Measurements from ENCODE around the gene MCTP2. TPM values are rescaled to one million over a fixed set of nuclear protein-coding genes. Genes with fewer than 3 reads are reported as not detected.

The MCTP2 gene
- total and polyA plus RNA-seq, 9 of the 15 experiments (the other 6 are each of a cell fraction or from before 2014, with no cell fraction given): 0.07 TPM; not detected in 8

- intact Hi-C loops (cut with micrococcal nuclease): no loop called here
- no peak overlapping the region for H3K4me2 ChIP-seq (ENCODE audit: insufficient read depth, low read length)
- no peaks in the 10 kb centered on the region for H3K9me1 ChIP-seq (ENCODE audit: control insufficient read depth, insufficient read depth, low read length)
- in situ Hi-C loops (cut with MboI): no loop called here
- ChIA-PET POLR2A (no interaction called here), CTCF (ENCODE audit: low intra/inter-chr PET ratio) (no interaction called here)
- no peak for ATAC-seq
- no TSS peak for BruUV-seq (replicated peaks)
- FAIRE-seq: no peak
- no peak overlapping the region for H3K9ac ChIP-seq (ENCODE audit: insufficient read depth in 1 of 2, low read depth in 2 of 2, low read length in 2 of 2)
- H3K79me2 ChIP-seq (ENCODE audit: control insufficient read depth, insufficient read depth, low read length): no peaks in the 10 kb centered on the region
- no peaks in the 10 kb centered on the region for H4K20me1 ChIP-seq (replicated peaks; ENCODE audit: control insufficient read depth, insufficient read depth, low read length)
- 0% methylated on average over 1 of the region's 1 CpG for WGBS (ENCODE audit: insufficient coverage, low coverage, missing lambda C conversion rate)
- H3K36me3 ChIP-seq (ENCODE audit: control insufficient read depth, insufficient read depth, low read length): no peaks in the 10 kb centered on the region
- no peak overlapping the region for H3K4me3 ChIP-seq
- TF ChIP-seq OTX1 (CRISPR knock-in tag; IDR thresholded peaks at IDR 0.05) (no peak), NCOR1 (IDR thresholded peaks at IDR 0.05) (no peak), NR2C1 (IDR thresholded peaks at IDR 0.05) (no peak), NR2C1 (tag; IDR thresholded peaks at IDR 0.05) (no peak), SMAD1 (IDR thresholded peaks at IDR 0.05; ENCODE audit: low read depth, low read length, partially characterized antibody) (no peak), NFIC (IDR thresholded peaks at IDR 0.05) (no peak), RBM39 (optimal IDR thresholded peaks at IDR 0.05; ENCODE audit: low read depth, low read length) (no peak), POLR2AphosphoS2 (IDR thresholded peaks at IDR 0.05; ENCODE audit: low read length) (no peak), RUNX1 (IDR thresholded peaks at IDR 0.05; ENCODE audit: low read depth) (no peak), AFF1 (IDR thresholded peaks at IDR 0.05; ENCODE audit: low read depth in 1 of 2, partially characterized antibody in 2 of 2) (no peak), SAP30 (IDR thresholded peaks at IDR 0.05; ENCODE audit: borderline replicate concordance, insufficient read depth, low read depth, low read length, poor library complexity, severe bottlenecking) (no peak)
- no peaks in the 10 kb centered on the region for H3K9me3 ChIP-seq (replicated peaks; ENCODE audit: control insufficient read depth, insufficient read depth, low read depth, low read length)
- no peak overlapping the region for H2AFZ ChIP-seq (ENCODE audit: low read depth, low read length)
- no peak for DNase-seq (ENCODE audit: extremely low read depth in 1 of 4, low spot score in 3 of 4)
- no peak overlapping the region for H3K27ac ChIP-seq (ENCODE audit: extremely low read depth, low read depth, low read length)
- H3K27me3 ChIP-seq (ENCODE audit: control insufficient read depth in 2 of 2, insufficient read depth in 2 of 2, low read length in 2 of 2): no peaks in the 10 kb centered on the region
- H3K4me1 ChIP-seq (replicated peaks in 1 of 2; ENCODE audit: control insufficient read depth in 2 of 2, insufficient read depth in 2 of 2, low read length in 2 of 2): no peaks in the 10 kb centered on the region
Measured at GRCh38 chr15:94442480-94442879, 211.1 kb downstream of the MCTP2 start.

Data from K562 (cell line).